Muscle of arm (tissue), 12 donors: ENCODE measurements around the gene KAZALD1. TPM values are rescaled to one million over a fixed set of nuclear protein-coding genes. Genes with fewer than 3 reads are reported as not detected.
A peak's percentile ranks its signal among the peaks of the same experiment; 100 is the strongest.

Experiments used
- DNase-seq: peaks from one replicate; pipeline ENCODE4 v3.0.0-alpha.2; 2013
- polyA plus RNA-seq, 12 donors: library from polyadenylated mRNA; unstranded; fragments of 120-200 nt; gene quantifications; one replicate each; pipeline ENCODE4 v1.2.1, GENCODE V29; 2013; ENCODE audit not compliant: insufficient read length in 12 of 12

Gene KAZALD1
- polyA plus RNA-seq, 12 donors = 22.4 to 44.3 (median 30.7) TPM; not detected in 1

- DNase-seq = peak; percentile 71
Observed at GRCh38 chr10:101065481-101066145, 3.8 kb downstream of the KAZALD1 start.

GRCh38 chr10:101066146-101066895, 4.5 kb downstream of the KAZALD1 start:
- peak; percentile 41 for DNase-seq

GRCh38 chr10:101066896-101067355, 5.1 kb downstream of the KAZALD1 start:
- DNase-seq = no peak

DNA sequence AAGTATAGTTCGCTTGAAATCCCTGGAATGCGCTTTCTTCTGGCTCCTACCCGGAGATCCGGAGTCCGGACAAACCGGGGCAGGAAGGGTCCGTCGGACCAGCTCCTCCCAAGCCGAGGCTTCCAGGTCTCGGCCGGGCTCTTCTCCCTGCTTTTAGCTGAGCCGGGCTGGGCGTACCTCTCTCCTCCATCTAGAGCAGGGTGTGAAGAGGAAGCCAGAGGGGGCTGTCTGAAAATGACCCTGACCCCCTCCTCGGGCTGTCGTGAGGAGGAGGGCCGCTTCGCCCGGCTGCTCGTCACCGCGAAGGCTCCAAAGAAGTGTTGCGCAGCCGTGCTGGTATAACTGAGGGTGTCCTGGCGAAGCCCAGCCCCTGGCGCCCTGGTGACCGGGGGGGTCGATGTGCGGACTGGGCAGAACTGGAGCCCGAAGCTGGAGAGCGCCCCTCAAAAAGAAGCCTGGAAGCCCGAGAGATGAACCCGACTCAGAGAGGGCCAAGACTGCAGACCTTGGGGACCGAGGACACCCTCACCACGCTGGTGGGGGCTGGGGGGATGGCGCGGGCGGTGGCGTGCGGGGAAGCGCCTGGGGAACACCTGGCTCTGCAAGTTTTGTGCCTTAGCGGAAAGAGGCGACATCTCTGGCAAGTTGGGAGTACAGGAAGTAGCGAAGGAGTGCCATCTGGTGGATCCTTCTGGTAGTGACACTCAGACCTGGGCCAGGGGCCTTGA, 5.7 kb downstream of the KAZALD1 start:
- peak; percentile 89 for DNase-seq

DNA sequence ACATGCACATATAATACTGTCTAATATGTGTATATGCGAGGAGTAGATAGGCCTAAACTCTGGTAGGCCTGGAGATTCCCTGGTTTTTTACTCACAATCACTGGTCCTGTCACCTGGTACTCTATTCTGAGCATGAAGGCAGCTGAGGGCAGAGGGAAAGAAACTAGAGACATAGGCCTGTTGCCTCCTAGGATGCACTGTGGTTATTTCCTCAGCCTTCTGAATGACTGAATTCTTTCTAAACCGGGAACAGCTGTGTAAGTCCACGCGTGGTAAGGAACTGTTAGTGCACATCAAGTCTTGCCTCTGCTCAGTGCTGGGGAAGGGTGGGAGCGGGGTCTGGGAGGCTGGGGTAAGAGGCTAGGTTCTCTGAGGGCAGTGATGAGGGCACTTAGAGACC, 7.7 kb downstream of the KAZALD1 start:
- no peak for DNase-seq

GRCh38 chr10:101070098-101070497, 8.3 kb downstream of the KAZALD1 start:
- DNase-seq = no peak

DNA sequence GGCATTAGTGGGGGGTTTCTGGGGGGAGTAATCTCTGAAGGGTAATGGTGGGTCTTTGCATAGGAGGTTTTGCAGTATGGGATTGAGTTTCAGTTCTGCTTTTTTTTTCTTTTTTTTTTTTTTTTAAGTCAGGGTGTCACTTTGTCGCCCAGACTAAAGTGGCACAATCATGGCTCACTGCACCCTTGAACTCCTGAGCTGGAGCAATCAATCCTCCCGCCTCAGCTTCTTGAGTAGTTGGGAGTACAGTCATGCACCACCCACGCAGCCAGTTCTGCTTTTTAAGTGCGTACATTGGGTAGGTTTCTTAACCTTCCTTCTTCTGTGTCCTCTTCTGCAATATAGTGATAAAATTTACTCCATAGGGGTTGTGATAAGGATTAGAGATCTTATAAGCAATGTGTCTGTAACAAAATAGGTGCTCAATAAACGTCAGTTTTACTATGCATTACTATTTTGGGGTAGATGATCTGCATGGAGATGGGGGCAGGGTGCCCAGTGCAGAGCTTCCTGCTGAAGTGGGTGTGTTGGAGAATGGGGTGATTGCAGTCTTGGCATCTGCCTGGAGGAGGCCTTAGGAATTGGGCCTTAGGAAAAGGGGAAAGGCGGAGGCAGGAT, 9.6 kb downstream of the KAZALD1 start:
- no peak for DNase-seq

DNA sequence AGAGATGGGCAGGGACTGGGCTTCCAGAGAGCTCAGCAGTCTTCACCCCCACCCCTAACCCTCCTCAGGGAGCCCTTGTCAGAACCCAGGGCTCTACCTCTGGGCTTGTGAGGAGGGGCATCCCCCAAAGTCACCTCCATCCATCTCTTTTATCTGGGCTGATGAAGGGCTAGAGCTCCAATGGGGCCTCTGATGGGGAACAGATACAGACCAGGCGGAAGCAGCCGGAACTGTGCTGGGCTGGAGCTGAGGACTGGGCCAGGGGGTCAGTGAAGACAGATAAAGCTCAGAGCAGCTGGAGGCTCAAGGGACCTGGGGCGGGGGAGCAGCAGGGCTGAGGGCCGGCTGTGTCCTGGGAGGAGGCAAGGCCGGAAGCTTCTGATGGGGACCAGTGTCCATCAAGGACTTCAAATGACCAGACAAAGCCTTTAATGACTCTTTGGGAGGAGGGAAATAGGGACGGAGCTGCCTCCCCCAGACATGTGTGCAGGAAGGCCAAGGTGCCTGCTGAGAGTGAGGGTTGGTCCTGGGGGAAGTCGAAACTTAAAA, 10.2 kb downstream of the KAZALD1 start:
- no peak for DNase-seq

DNA sequence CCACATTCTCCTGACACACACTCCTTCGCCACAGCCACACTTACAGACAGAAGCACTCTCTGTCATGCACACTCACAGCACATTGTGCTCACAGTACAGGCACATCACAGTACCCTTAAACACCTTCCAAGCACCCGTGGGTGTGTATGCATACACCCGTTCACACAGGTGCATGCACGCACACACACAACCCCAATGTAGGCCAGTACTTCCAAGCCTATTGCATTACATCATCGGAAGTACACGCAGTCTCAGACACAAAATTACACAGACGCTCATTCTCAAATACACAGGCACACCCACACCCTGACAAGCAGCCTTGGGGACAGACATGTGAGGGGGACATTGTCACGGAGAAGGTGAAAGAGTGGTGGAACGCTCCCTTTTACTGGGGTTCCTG, 11.1 kb downstream of the KAZALD1 start:
- DNase-seq = no peak

DNA sequence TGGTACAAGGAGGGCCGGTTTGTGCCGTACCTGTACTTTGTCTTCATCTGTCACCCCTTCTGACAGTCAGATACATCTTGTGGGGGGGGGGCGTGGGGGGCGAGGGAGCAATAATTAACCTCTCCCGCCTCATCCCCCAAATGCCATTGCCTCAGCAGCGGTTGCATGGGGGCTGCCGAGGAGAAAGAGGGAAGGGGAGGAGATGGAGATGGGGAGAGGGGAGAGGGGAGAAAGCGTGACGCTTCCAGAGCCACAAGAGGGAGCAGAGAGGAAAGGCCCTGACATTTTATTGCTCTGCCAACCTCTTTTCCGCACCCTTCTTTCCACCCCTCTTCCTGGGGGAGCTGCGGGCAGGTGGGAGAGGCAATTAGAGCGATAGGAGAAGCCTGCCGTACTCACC, 11.8 kb downstream of the KAZALD1 start:
- DNase-seq = no peak

DNA sequence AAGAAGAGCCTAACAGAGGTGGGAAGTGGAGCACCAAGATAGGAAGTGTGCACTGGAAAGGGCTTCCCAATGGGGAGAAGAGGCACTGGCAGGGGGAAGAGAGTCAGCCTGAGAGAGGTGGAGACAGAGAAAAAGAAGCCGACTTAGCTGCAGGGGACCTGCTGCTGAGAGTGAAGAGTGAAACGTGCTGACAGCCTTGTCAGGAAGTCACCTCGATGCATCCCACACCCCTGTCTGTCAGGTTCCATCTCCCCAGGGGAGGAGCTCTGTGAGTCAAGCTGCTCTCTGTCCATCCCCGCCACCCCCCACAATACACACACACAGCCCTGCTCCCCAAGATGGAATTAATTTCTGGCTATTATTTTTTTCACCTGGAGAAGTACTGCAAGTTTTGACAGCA, 14.0 kb downstream of the KAZALD1 start:
- no peak for DNase-seq

GRCh38 chr10:101076630-101077029, 14.8 kb downstream of the KAZALD1 start:
- DNase-seq = no peak

DNA sequence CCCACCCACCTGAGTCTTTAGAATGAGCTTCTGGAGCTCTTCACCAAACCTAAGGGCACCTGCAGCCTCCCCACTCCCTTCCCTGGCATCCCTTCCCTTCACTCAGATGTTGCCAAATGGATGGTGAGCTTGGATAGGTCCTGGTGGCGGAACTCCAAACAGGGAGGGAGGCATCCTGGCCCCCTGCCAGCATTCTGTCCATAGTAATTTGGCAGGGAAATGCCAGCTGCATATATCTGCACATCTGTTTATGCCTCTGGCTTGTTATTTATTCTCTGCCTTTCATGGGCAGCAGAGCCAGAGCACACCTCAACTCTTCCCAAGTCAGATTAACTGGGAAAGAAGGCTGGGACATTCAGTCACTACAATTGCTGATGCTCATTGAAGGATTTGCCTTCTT, 18.1 kb downstream of the KAZALD1 start:
- no peak for DNase-seq

- peak; percentile 36 for DNase-seq
Observed at GRCh38 chr10:101080933-101081931, 19.4 kb downstream of the KAZALD1 start.

- DNase-seq = no peak
Observed at GRCh38 chr10:101085846-101086245, 24.1 kb downstream of the KAZALD1 start.

DNA sequence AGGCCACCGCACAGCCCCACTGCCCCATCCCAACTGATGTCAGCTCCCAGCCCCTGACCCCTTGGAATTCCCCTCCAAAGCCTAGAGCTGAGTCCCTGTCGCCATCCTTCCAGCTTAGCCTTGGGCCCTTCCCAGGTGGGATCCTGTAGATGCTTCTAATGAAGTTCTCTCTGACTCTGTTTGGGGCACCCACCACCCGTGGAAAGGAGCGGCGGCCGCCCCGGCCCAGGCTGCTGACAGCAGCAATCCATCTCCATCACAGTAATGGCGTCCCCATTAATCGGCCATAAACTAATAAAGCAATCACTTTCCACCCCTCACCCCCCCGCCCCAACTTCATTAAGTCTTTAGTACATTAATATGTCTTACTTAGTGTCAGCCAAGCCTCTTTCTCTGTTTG, 25.6 kb downstream of the KAZALD1 start:
- DNase-seq = no peak

GRCh38 chr10:101087965-101088364, 26.2 kb downstream of the KAZALD1 start:
- DNase-seq = no peak

- DNase-seq = no peak
Observed at GRCh38 chr10:101089520-101090299, 27.9 kb downstream of the KAZALD1 start.

DNA sequence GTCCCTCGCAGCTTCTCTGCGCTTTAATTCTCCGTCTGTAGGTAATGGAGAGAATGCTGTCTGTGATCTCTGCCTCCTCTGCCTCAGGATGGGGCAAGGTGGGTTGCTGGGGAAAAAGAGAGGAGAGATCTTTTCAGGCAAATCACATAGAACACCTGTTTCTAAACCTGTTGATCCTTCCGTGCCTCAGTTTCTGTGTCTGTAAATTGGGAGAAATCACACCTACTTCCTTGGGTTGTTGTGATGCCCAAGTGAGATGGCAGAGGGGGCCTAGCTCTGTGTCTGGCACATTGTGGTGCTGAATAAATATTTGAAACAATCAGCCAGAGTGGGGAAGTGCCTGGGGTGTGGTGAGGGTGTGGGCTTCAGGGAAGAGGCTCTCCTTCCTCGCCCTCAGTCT, 28.8 kb downstream of the KAZALD1 start:
- DNase-seq = no peak
